Measurements from ENCODE around the gene GALM. TPM values are rescaled to one million over a fixed set of nuclear protein-coding genes. Genes with fewer than 3 reads are reported as not detected.

GALM gene
- total and polyA plus RNA-seq, 2 of the 8 experiments (the other 6 are each of a cell fraction or from before 2014, with no cell fraction given): 9.9 to 13.1 TPM

- TF ChIP-seq E2F6 (IDR thresholded peaks at IDR 0.05) (no peak), CEBPB (IDR thresholded peaks at IDR 0.05; ENCODE audit: low read depth, low read length) (no peak), USF2 (IDR thresholded peaks at IDR 0.05; ENCODE audit: low read length) (no peak), POLR2AphosphoS5 (IDR thresholded peaks at IDR 0.05; ENCODE audit: low read depth, low read length) (peak; percentile 69), SIX5 (IDR thresholded peaks at IDR 0.05; ENCODE audit: low read depth, low read length) (peak; percentile 97), HDAC6 (IDR thresholded peaks at IDR 0.05; ENCODE audit: low read depth, low read length) (no peak), NANOG (IDR thresholded peaks at IDR 0.05; ENCODE audit: insufficient read depth, low read depth, low read length, poor library complexity, severe bottlenecking) (no peak), SAP30 (IDR thresholded peaks at IDR 0.05; ENCODE audit: insufficient read depth, insufficient replicate concordance, low read length) (no peak), SP1 (IDR thresholded peaks at IDR 0.05; ENCODE audit: low read depth, low read length) (peak; percentile 93), ZNF274 (IDR thresholded peaks at IDR 0.05; ENCODE audit: borderline replicate concordance, extremely low read depth, low read length) (no peak), SIN3A (conservative IDR thresholded peaks at IDR 0.05 in 1 of 2, IDR thresholded peaks at IDR 0.05 in 1 of 2; ENCODE audit: low read depth in 1 of 2, low read length in 2 of 2) (peak in 1 of 2 experiments; percentile 59; a peak in 1 of 4 replicates), RXRA (IDR thresholded peaks at IDR 0.05; ENCODE audit: insufficient read depth, low read depth, low read length) (no peak), CHD1 (IDR thresholded peaks at IDR 0.05; ENCODE audit: low read depth, low read length) (no peak), GABPA (IDR thresholded peaks at IDR 0.05; ENCODE audit: borderline replicate concordance, insufficient read depth, low read length) (no peak), CTBP2 (IDR thresholded peaks at IDR 0.05; ENCODE audit: borderline replicate concordance, insufficient read depth, insufficient read length, low read length) (no peak), EZH2 (IDR thresholded peaks at IDR 0.05; ENCODE audit: low read depth, low read length, severe bottlenecking) (no peak), GTF2F1 (IDR thresholded peaks at IDR 0.05; ENCODE audit: borderline replicate concordance, low read depth, low read length) (no peak), EGR1 (IDR thresholded peaks at IDR 0.05; ENCODE audit: borderline replicate concordance, low read depth, low read length) (0 out of 2 replicates have a peak, but pooled peaks have one; percentile 45), KDM1A (IDR thresholded peaks at IDR 0.05; ENCODE audit: borderline replicate concordance, low read length) (no peak), CBX8 (IDR thresholded peaks at IDR 0.05; ENCODE audit: borderline replicate concordance, low read depth, low read length) (no peak), ATF3 (IDR thresholded peaks at IDR 0.05; ENCODE audit: insufficient read depth, low read depth, low read length) (no peak)
These were observed at the start of gene GALM (continued) for GRCh38 chr2:38665854-38666555.
